Limb (tissue), 2 donors: ENCODE data around the gene UBE2H.
"Not testable (repeated sequence)": the region's sequence is repeated elsewhere in the genome, so short reads cannot be mapped to it uniquely, and the experiment has no call there.

Experiments
- DNase-seq, 2 donors: peaks; one replicate each; pipeline ENCODE4 v3.0.0-alpha.2; 2016; ENCODE audit errors: extremely low spot score in 2 of 2

UBE2H gene

DNA sequence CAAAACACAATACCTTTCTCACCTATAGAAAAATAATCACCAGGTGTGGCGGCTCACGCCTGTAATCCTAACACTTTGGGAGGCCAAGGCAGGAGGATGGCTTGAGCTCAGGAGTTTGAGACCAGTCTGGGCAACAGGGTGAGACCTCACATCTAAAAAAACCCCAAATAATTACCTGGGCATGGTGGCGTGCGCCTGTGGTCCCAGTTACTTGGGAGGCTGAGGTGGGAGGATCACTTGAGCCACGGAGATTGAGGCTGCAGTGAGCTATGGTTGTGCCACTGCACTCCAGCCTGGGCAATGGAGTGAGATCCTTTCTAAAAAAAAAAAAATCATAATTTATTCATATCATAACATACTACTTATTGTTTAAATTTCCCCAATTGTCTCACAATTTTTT lies 129.6 kb downstream of the UBE2H start:
- DNase-seq, result not testable (repeated sequence)

DNA sequence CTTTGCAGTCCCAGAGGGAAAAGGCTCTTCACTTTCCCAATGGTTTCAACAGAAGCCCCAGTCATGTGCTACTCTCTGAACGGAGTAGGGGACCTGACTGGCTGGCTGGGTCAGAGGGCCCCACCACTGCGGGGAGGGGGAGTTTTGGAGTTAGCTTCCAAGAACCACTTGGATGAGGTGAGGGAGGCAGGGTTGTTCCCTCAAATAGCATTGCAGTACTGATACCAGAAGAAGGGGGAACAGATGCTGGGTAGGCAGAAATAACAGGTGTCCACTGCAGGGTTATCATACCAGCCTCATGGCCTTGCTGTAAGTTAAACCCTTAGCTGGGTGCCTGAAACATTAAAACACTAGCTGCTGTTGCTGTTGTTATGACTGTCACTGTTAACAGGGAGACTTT lies 131.3 kb downstream of the UBE2H start:
- no peak for DNase-seq

DNA sequence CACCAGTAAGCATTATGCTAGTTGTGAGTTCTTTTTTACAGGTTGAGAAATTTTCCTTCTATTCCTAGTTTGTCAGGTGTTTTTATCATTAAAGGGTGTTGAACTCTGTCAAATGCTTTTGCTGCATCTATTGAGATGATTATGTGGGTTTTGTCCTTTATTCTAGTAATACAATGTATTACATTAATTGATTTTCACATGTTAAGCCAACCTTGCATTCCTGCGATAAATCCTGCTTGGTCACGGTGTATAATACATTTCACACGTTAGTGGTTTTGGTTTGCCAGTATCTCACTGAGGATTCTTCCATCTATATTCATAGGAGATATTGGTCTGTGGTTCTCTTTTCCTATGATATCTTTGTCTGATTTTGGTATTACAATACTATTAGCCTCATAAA lies 136.0 kb downstream of the UBE2H start:
- DNase-seq, result no peak

DNA sequence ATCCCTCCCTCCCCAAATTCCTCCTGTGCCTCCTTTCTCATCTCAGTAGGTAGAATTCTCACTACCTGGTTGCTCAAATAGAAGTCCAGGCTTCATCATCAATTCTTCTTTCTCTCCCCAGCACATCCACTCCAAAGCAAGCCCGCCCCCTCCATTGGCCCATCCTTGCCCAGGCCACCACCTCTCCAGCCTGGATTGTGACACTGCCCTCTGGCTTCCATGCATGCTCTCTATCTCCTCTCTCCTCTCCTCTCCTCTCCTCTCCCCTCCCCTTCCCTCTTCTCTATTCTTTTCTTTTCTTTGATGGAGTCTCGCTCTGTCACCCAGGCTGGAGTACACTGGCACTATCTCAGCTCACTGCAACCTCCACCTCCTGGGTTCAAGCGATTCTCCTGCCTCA lies 144.9 kb downstream of the UBE2H start:
- no peak for DNase-seq

DNA sequence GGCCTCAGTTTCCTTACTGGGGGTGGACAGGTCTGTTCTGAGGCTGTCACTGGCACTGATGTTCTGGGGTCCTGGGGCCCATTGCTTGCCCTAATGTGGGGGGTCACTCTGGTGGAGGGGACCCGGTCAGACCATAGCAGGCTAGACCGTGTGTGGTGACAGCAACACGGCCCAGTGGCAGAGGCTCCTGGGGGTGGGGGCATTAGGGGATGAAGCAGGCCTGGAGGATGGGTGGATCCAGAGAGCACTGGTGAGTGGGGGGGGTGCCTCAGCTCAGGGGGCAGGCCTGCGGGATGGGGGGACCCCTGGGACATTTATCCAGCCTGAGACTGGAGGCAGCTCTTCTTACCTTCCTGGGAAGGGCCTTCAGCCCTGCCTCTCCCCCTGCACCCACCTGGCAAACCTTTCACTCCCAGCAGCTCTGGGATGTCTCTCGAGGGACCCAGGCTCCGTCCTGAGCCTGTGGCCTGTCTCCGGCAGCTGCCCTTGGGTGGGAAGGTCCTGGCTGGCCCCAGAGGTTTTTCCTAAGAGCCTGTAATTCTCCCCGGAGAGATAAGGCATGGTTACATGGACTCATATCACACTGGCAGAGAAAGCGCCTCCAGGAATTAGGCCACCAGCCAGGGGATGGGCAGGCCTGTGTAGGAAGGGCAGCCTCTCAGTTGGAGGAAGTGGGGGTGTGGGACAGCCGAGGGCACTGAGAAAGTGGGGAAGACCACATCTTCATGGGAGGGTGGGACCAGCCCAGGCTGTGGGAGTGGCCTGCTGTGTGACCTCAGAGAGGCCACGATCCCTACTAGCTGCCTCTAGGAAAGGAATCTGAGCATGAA lies 147.7 kb downstream of the UBE2H start:
- DNase-seq, result no peak

DNA sequence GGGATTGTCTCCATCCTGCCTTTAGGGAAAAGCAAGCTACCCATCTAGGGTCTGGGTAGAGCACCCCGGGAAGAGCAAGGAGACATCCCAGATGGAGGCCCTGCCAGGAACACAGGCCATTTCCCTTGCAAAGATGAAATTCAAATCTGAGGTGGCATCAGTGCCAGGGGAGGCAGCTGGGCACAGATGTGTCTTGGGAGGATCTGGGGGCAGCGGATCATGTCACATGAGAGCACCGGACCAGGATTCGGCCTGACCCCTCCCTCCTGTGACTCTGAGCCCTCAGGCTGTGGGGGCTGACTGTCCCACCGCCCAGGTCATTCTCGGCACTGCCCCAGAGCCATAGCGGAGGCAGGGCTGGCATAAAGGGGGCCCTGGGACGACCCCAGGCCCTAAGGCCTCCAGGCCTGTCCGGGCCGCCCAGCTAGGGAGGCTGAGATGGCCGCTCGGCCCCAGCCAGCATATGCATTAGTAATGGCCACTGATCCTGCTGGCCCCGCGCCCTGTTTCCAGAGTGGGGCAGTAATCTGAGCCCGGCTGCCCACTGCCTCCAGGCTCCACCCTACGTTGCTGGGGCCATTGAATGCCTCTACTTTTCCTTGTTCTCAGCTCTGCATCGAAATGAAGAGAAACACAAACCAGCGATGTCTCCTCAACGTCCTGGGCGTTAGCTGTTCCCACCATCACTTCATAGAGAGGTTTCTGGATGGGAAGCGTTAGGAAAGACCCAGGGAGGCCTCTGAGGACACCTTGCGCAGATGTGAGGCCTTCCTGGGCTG lies 148.5 kb downstream of the UBE2H start:
- DNase-seq, result no peak

DNA sequence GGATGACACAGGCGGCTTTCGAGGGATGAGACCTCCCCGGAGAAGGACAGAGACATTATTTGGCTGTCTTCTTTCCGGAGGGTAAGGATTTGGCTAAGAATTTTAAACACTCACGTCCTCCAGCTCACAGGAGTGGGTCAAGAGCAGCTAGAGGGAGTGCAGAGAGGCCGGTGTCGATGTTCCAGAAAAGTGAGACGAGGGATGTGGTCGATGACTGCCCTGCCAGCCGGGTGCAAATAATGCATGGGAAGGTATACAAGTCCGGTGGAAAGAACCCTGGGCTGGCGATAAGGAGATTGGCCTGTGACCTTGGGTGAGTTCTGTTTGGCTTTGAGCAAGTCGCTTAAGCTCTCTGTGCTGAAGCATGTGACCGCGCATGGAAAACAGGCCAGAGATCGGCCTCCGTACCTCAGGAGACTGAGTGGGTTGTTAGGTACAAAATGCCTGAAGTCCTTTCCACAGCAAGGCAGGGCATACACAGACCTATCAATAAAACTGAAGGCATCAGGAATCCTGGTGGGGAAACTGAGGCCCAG lies 149.1 kb downstream of the UBE2H start:
- DNase-seq, result no peak

DNA sequence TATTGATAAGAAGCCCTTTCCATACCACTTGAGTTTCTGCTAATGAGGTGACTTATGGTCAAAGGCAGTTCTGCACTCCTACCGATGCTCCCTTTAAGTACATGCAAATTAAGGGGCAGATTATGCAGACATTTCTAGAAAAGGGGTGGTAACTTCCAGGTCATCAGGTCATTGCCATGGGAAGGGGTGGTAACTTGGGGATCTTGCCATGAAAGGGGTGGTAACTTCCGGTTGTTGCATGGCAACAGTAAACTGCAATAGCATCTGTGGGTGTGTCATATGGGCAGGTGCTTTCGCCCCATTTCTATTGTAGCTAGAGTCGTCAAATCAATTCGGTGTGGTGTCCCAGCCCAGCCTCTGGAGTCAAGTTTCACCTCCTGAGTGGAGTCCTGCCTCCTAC lies 150.9 kb downstream of the UBE2H start:
- DNase-seq, result no peak

DNA sequence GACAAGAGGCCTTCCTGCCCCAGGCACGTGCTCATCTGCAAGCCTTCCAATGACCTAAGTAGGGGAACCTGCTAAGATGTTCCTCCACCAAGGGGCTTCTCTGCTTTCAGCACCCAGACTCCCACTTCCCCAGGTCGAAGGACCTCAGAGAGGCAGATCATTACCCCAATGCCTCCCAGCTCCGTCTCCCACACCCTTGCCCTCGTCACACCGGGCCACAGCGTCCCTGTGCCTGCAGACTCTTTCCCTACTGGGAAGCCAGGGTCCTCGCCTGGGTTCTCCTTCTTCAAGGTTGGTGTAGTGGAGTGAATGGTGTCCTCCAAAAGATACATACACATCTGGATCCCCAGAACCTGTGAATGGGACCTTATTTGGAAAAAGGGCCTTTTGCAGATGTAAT lies 151.9 kb downstream of the UBE2H start:
- no peak for DNase-seq

DNA sequence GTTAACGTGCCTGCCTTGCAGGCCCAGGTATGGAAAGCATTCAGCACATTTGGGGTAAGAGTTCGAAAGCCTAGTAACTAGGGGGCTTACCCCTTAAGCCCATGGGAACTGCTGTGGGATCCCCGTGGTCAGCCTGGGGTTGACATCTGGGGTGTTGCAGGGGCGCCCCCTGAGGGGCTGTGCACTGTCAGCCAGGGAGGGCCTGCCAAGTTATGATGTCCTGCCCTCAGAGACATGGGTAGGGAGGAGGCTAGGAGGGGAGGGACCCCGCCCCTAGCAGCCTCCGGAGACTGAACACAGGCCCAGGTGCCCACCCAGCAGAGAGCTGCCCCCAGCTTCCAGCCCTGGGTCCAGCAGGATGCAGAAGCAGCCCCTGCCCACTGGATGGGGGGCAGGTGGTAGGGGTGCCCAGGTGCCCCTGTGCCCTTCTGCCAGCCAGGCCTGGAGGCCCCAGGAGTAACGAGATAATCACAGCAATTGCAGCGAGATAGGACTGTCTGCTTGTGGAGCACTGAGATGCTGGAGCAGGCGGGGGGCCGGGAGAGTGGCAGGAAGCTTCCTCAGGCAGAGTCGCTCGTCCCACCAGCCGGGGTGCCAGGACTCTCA lies 153.3 kb downstream of the UBE2H start:
- no peak for DNase-seq

DNA sequence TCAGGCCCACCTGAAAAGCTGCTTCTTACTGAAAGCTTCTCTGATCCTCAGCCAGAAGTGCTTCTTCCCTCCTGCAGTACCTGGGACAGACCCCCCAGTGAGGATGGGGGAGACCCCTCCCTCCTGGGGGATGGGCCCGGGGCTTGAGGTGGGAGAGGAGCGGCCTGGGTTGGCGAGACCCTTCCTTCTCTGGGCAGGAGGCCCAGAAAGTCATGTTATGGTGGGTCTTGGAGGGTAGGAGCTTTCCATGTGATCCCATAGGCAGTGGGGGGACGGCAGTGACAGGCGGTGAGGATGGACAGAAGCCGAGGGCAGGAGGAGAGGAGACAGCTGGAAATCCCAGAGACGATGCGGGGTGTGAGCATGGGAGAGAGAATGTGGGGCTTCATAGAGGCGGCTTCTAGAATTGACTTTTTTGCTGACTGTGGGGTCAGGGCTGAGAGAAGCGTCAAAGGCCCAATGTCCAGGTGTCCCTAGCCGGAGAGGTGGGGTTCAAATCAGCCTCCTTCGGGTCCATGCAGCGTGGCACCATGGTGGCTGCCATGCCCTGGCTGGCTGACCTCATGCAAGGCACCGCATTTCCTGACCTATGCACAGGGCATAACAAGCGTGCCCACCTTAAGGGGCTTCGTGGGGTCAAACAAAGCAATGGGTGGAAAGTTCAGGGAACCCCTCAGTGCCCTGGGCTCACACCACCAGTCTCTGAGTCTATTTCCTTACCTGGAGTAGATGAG lies 154.0 kb downstream of the UBE2H start:
- no peak for DNase-seq

DNA sequence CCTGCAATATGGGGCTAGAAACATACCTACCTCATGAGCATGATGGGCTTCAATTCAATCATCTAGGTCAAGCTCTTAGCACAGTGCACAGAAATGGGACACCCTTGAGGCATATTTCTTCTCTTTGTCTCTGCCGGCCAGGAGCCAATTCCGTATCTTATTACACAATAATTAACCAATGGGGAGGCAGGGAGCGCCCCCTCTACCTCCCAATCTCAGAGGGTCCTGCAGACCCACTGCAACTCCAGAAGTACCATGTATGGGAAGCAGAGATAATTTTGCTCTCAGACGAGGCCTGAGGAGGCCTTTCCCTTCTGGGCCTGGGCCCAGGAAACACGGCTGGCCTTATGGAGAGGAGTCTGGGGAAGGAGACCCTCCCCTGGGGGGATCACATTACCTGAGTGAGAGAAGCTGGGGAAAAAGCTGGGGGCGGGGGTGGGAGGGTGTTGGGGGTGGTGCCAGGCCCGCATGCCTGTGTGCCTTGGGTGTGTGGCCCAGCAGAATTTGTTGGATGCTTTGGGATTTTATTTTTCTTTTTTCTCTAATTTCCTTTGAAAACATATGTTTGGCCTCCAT lies 155.5 kb downstream of the UBE2H start:
- no peak for DNase-seq

DNA sequence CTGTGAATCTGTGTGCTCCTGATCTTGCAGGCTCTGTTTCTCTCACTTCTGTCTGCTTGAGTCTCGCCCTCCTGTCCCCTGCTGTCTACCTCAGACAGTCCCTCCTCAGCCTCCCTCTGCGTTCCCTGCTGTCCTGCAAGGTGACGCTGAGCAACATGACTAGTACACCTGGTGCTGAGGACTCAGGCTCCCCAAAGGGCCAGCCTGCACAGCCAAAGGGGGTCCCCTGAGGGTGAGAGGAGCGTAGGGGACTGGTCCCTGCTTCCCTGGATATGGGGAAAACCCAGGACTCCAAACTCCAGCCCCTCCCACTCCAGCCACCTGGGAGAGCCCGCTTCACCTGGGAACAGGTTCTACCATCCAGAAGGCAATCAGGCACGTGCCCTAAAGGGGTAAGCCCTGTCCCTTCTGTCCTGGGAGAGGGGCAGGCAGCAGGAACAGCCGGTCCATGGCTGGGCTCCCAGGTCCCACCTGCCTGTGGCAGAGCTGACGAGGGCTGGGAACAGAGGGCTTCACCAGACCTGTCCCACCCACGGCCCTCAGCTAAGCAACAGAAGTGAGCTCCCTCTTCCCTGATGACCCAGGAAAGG lies 156.5 kb downstream of the UBE2H start:
- no peak for DNase-seq

DNA sequence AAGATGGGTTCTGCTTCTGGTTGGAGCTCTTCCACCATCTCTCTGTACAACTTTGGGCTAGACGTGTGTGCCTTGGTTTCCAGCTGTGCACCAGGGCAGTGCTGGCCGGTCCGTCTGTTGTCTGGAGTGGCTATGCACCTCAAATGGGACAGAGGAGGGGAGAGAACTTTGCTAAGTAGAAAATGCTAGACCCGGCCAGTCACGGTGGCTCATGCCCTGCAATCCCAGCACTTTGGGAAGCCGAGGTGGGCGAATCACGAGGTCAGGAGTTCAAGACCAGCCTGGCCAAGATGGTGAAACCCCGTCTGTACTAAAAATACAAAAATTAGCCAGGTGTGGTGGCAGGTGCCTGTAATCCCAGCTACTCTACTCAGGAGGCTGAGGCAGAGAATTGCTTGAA lies 158.3 kb downstream of the UBE2H start:
- DNase-seq, result not testable (repeated sequence)

DNA sequence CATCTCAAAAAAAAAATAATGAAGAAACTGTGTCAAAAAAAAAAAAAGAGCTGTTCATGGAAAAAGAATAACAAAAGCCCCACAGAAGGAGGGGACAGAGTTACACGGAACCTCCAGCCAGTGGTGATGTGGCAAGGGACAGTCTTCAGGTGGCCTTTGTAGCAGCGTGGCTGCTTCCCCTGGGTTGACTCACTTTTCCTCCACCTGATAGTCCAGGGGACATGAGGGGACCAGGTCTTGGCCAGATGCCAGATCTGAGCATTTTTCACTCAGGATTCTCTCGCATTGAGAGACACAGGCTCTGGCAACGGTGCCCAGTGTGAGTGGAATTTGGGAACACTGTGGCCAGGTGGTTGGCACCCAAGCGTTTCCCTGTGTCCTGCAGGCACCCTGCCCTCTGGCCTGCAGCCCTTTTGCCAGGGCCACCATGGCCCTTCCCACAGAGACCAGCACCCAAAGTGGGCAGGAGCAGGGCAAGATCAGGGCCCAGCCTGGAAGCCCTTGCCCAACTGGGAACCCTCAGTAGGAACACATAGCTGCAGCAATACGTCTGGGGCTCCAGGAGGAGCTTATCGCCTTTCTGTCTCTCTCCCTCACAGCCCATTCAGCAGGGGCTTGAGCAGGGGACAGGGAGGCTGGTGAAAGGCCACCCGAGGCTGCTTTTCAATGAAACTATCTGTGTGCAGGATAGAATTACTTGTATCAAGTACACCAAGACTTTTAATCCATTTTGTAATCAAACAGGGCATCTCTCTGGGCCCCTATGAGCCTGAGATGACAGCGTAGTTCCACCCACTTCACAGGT lies 159.1 kb downstream of the UBE2H start:
- no peak for DNase-seq

DNA sequence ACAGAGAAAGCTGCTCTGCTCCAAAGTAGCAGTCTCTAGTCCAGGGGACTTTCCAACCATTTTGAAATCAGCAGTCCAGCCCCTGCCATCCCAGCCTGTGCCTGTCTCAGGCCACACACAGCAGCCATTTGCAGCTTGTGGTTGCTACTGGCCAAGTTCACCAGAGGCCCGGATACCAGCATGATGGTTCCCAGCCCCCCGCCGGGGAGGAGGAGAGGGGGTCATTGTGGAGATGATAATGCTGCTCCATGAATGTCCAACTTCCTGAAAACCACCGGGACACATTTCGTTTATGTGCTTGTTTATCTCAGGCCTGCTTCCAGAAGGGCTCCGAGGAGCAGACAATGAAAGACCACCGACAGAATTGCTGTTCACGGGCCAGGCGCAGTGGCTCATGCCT lies 160.0 kb downstream of the UBE2H start:
- no peak for DNase-seq

DNA sequence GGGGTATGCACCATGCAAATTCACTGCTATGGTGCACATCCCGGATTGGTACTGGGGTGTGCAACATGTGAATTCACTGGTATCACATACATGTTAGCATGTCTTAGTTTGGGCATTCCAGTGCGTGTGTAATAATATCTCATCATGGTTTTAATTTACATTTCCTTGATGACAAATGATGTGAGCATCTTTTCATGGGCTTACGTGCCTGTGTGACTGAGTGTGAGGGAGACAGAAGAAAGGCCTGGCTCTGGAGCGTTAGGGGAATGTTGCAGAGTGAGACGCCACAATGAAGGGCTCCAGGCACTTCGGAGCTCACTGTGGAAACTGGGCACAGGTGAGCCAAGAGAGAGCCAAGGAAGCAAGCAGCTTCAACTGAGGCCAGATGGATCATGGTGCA lies 162.6 kb downstream of the UBE2H start:
- no peak for DNase-seq

DNA sequence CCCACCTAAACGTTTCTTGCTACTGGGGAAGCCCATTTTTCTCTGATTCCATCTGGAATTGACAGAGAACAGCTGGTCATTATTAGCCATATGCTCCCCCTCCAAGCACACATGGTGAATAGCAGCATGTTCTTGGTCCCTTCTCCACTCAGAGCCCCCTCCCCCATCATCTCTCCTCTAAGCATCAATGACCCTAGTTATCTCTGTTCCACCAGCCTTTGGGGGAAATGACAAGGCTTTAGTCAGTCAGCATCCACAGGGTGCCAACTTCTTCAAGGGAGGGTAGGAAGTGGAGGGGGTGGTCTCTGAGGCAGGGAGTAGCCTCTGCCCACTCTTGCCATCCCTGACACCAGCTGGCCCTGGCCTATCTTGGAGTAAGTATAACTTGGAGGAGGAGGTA lies 163.1 kb downstream of the UBE2H start:
- no peak for DNase-seq

DNA sequence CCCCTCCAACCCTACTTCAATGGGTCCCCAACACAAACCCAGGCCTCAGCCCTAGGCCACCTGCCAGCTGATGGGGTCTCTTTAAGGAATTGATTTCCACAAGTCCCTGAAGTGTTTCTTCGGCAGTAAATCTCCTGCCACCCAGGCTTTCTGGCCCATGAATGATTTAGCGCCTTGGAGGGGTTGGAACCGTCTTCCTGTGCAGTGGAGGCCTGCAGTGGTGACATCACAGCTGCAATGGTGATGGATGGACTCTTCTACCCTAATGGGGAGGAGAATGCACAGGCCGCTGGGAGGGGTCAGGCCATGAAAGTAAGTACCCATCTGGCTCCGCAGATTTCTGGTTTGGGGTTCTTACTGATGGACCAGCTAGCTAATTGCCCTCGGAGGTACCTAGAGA lies 163.8 kb downstream of the UBE2H start:
- no peak for DNase-seq
